Neuronal stem cell (in vitro differentiated cells): ENCODE data around the gene TBC1D5.

Experiments used
- DNase-seq: peaks from one replicate; pipeline ENCODE4 v3.0.0-alpha.2; 2013; ENCODE audit warnings: low spot score
- H2AFZ ChIP-seq: one replicate; pipeline ENCODE4 v1.6.1; 2013; ENCODE audit warnings: mild to moderate bottlenecking, low read length, inconsistent platforms
- H2AK5ac ChIP-seq: 2 replicates; pipeline ENCODE4 v1.6.1; 2013; ENCODE audit warnings: low read depth, mild to moderate bottlenecking, inconsistent platforms, low read length, moderate library complexity, mixed read lengths
- H2BK120ac ChIP-seq: 2 replicates; pipeline ENCODE4 v1.6.1; 2013; ENCODE audit warnings: low read depth, mild to moderate bottlenecking, inconsistent platforms, low read length, moderate library complexity, mixed read lengths
- H2BK12ac ChIP-seq: one replicate; pipeline ENCODE4 v1.6.1; 2013; ENCODE audit warnings: low read length, inconsistent platforms
- H2BK15ac ChIP-seq: 2 replicates; pipeline ENCODE4 v1.6.1; 2013; ENCODE audit warnings: mild to moderate bottlenecking, low read length, inconsistent platforms, mixed read lengths
- H2BK5ac ChIP-seq: one replicate; pipeline ENCODE4 v1.6.1; 2013; ENCODE audit warnings: inconsistent platforms, mild to moderate bottlenecking, low read length, moderate library complexity
- H3K14ac ChIP-seq: one replicate; pipeline ENCODE4 v1.6.1; 2013; ENCODE audit warnings: low read length, inconsistent platforms
- H3K18ac ChIP-seq: 2 replicates; pipeline ENCODE4 v1.6.1; 2013; ENCODE audit warnings: low read length, inconsistent platforms
- H3K23ac ChIP-seq: 2 replicates; pipeline ENCODE4 v1.6.1; 2013; ENCODE audit warnings: low read depth, mild to moderate bottlenecking, mixed read lengths, low read length, inconsistent platforms; ENCODE audit not compliant: poor library complexity
- H3K27ac ChIP-seq: replicated peaks from 3 replicates; pipeline ENCODE4 v1.5.1; 2013; ENCODE audit warnings: low read length, inconsistent platforms
- H3K27me3 ChIP-seq, 3 experiments: 2 replicates each; pipeline ENCODE4 v1.6.1; 2013; ENCODE audit warnings: low read length in 3 of 3, mild to moderate bottlenecking in 2 of 3, inconsistent platforms in 1 of 3, low read depth in 1 of 3, mixed read lengths in 1 of 3, moderate library complexity in 1 of 3; ENCODE audit not compliant: control insufficient read depth in 3 of 3, insufficient read depth in 3 of 3
- H3K36me3 ChIP-seq, 2 donors: replicated peaks in 1 of 2; 2 replicates each; pipeline ENCODE4 v1.6.1; 2013; ENCODE audit warnings: low read length in 2 of 2; ENCODE audit not compliant: control insufficient read depth in 2 of 2, insufficient read depth in 2 of 2
- H3K4ac ChIP-seq: 2 replicates; pipeline ENCODE4 v1.6.1; 2013; ENCODE audit warnings: inconsistent platforms, mild to moderate bottlenecking, low read length, moderate library complexity
- H3K4me1 ChIP-seq, 2 donors: 1 replicate in 1 of 2; 2 replicates in 1 of 2; pipeline ENCODE4 v1.6.1; 2013; ENCODE audit warnings: low read length in 2 of 2, low read depth in 1 of 2; ENCODE audit not compliant: control insufficient read depth in 2 of 2, insufficient read depth in 1 of 2
- H3K4me2 ChIP-seq: one replicate; pipeline ENCODE4 v1.6.1; 2013; ENCODE audit warnings: mild to moderate bottlenecking, low read length, inconsistent platforms; ENCODE audit not compliant: insufficient read depth, poor library complexity, severe bottlenecking
- H3K4me3 ChIP-seq, 2 donors: 2 replicates each; pipeline ENCODE4 v1.5.1; 2013; ENCODE audit warnings: low read length in 2 of 2, mild to moderate bottlenecking in 2 of 2, inconsistent platforms in 1 of 2, moderate library complexity in 1 of 2
- H3K79me1 ChIP-seq: one replicate; pipeline ENCODE4 v1.6.1; 2013; ENCODE audit warnings: low read depth, mild to moderate bottlenecking, inconsistent platforms, low read length, moderate library complexity
- H3K9ac ChIP-seq: one replicate; pipeline ENCODE4 v1.6.1; 2013; ENCODE audit warnings: mild to moderate bottlenecking, low read depth, low read length, inconsistent platforms; ENCODE audit not compliant: poor library complexity
- H3K9me3 ChIP-seq, 2 donors: replicated peaks in 1 of 2; 2 replicates each; pipeline versions ENCODE3 to v1.6.1; 2013; ENCODE audit warnings: low read length in 2 of 2, mild to moderate bottlenecking in 2 of 2, inconsistent platforms in 1 of 2, low read depth in 1 of 2, mixed read lengths in 1 of 2, moderate library complexity in 1 of 2; ENCODE audit not compliant: control insufficient read depth in 2 of 2, insufficient read depth in 1 of 2
- H4K8ac ChIP-seq: one replicate; pipeline ENCODE4 v1.6.1; 2013; ENCODE audit warnings: low read depth, mild to moderate bottlenecking, inconsistent platforms, low read length, moderate library complexity
- H4K91ac ChIP-seq: one replicate; pipeline ENCODE4 v1.6.1; 2013; ENCODE audit warnings: low read length, low read depth, mild to moderate bottlenecking, inconsistent platforms; ENCODE audit not compliant: poor library complexity
- WGBS, 2 donors: extraction: QIAGEN DNeasy Blood & Tissue Kit; methylation state at CpG; one replicate each; pipeline ENCODE4 v1.1.7; 2013; ENCODE audit warnings: missing lambda C conversion rate in 2 of 2, mixed read lengths in 1 of 2; ENCODE audit not compliant: insufficient read length in 2 of 2, insufficient replicate concordance in 1 of 2; ENCODE audit errors: extremely low coverage in 2 of 2; 5-methylcytosine and 5-hydroxymethylcytosine counted together

TBC1D5 gene

GRCh38 chr3:17182166-17182565 lies 560.3 kb downstream of the TBC1D5 start:
- Histone ChIP-seq H3K4me2 (no peak overlapping the region), H4K8ac (no peak overlapping the region), H3K79me1 (no peaks in the 10 kb centered on the region), H3K4ac (no peak overlapping the region), H3K4me1 (peaks cover 0 to 1% of the 10 kb centered on the region in 2 donors), H3K36me3 (peaks cover 0 to 9% of the 10 kb centered on the region in 2 donors), H3K27ac (no peak overlapping the region), H3K9me3 (no peaks in the 10 kb centered on the region), H3K18ac (no peak overlapping the region), H3K14ac (no peak overlapping the region), H3K9ac (no peak overlapping the region), H2BK15ac (no peak overlapping the region), H2BK12ac (no peak overlapping the region), H3K23ac (no peak overlapping the region), H2BK5ac (no peak overlapping the region), H3K27me3 (no peaks in the 10 kb centered on the region), H2AK5ac (no peak overlapping the region), H3K4me3 (no peak overlapping the region), H4K91ac (no peak overlapping the region), H2AFZ (no peak overlapping the region), H2BK120ac (no peak overlapping the region)
- no CpG with 5 or more reads among the region's 5 CpGs for WGBS, 2 donors
- DNase-seq: no peak

DNA sequence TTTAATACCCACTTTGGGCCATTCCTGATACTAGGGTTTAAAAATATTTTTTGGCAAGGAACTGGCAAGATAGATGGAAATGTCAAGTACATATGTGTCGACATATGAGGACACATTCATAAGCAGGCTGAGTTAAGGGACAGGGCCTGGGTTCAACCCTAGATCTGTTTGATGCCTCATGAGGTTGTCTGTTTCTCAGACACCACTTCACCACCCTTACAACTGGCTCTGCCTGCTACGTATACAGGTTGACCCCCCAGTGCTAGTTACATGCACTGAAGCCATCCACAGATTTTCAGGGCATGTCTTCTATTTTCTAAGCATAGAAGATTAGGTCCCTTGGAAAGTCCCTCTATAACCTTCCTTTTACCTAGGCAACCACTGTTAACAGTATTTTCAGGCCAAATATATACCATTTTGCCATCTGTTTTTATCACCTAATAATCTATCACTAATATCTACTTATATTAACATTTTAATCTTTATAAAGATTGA lies 561.0 kb downstream of the TBC1D5 start:
- H3K18ac ChIP-seq: no peak overlapping the region
- H2BK15ac ChIP-seq: no peak overlapping the region
- no peak overlapping the region for H3K4me2 ChIP-seq
- no peak overlapping the region for H3K4ac ChIP-seq
- no peak overlapping the region for H4K91ac ChIP-seq
- no peaks in the 10 kb centered on the region for H3K79me1 ChIP-seq
- no peak overlapping the region for H2AK5ac ChIP-seq
- no peak for DNase-seq
- H4K8ac ChIP-seq: no peak overlapping the region
- no peak overlapping the region for H2AFZ ChIP-seq
- H3K36me3 ChIP-seq: peaks cover 0 to 9% of the 10 kb centered on the region in 2 donors
- H3K14ac ChIP-seq: no peak overlapping the region
- H3K9me3 ChIP-seq: no peaks in the 10 kb centered on the region
- H3K27me3 ChIP-seq: no peaks in the 10 kb centered on the region
- H2BK5ac ChIP-seq: no peak overlapping the region
- H3K27ac ChIP-seq: no peak overlapping the region
- H3K9ac ChIP-seq: no peak overlapping the region
- H3K4me3 ChIP-seq: no peak overlapping the region
- no peak overlapping the region for H3K23ac ChIP-seq
- H3K4me1 ChIP-seq: peaks cover 0 to 1% of the 10 kb centered on the region in 2 donors
- no peak overlapping the region for H2BK12ac ChIP-seq
- no CpG with 5 or more reads among the region's 2 CpGs for WGBS, 2 donors
- H2BK120ac ChIP-seq: no peak overlapping the region

DNA sequence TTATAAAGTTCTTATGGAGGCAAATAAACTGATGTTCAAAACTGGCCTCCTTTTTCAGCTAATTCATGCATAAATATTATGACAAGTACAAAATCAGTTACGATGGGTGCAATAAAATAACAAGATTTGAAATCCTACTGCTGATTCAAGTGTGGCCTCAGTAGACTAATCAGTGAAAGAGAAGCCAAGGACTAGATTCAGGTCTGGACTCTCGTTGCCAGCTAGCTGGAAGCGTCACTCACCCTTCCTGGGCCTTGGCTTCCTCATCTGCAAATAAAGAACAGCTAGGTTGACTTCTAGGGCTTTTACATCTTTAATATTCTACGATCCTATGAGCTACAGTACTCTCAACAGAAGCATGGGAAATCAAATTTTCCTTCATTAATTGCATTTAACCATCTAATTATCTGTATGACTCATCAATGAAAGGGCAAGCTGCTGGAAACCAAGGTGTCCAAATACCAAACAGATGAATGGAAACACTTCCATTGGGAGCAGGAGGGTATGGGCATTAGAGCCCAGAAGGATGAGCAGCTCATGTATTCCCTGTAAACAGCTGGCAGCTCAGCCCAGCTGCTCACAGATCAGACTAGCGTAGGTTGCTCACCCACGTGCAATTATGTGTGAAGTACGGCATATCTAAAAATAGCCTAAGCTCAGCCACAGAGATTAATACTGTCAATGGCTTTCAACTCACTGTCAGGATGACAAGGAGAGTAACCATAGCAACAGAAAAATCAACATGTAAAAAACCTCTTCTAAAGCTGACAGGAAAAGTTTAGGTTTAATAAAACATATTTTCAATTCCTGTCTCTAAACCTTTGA lies 562.8 kb downstream of the TBC1D5 start:
- no peak overlapping the region for H3K18ac ChIP-seq
- peaks cover 0 to 9% of the 10 kb centered on the region in 2 donors for H3K36me3 ChIP-seq
- peaks cover 0 to 1% of the 10 kb centered on the region in 2 donors for H3K4me1 ChIP-seq
- H2BK12ac ChIP-seq: no peak overlapping the region
- H3K4ac ChIP-seq: no peak overlapping the region
- no peak overlapping the region for H4K8ac ChIP-seq
- H2AFZ ChIP-seq: no peak overlapping the region
- H2BK15ac ChIP-seq: no peak overlapping the region
- DNase-seq: no peak
- no peak overlapping the region for H2BK5ac ChIP-seq
- no peak overlapping the region for H3K9ac ChIP-seq
- H3K9me3 ChIP-seq: no peaks in the 10 kb centered on the region
- no peak overlapping the region for H2AK5ac ChIP-seq
- WGBS, 2 donors: no CpG with 5 or more reads among the region's 7 CpGs
- H3K27me3 ChIP-seq: no peaks in the 10 kb centered on the region
- H4K91ac ChIP-seq: no peak overlapping the region
- H3K27ac ChIP-seq: no peak overlapping the region
- no peak overlapping the region for H2BK120ac ChIP-seq
- no peak overlapping the region for H3K23ac ChIP-seq
- no peak overlapping the region for H3K14ac ChIP-seq
- H3K4me3 ChIP-seq: no peak overlapping the region
- no peaks in the 10 kb centered on the region for H3K79me1 ChIP-seq
- no peak overlapping the region for H3K4me2 ChIP-seq

DNA sequence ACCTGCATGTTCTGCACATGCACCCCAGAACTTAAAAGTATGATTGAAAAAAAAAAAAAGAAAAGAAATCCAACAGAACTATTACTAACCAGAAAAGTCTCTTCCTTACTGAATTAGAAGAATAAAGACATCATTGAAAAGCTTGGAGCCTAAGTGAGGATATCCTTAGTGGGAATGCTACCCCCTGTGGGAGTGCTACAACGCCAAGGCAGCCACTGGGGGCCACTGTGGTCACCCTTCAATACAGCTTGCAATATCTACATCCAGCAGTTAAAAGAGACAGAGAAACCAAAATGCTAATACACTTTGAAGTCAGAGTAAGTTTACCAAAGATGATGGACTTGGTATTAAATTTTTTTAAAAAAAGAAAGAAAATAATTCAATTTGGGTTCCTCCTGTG lies 565.7 kb downstream of the TBC1D5 start:
- no peak overlapping the region for H3K4ac ChIP-seq
- no peaks in the 10 kb centered on the region for H3K79me1 ChIP-seq
- H4K91ac ChIP-seq: no peak overlapping the region
- H3K4me2 ChIP-seq: no peak overlapping the region
- no peak overlapping the region for H2BK120ac ChIP-seq
- no peak overlapping the region for H3K14ac ChIP-seq
- H3K36me3 ChIP-seq: no peaks in the 10 kb centered on the region
- H3K27ac ChIP-seq: no peak overlapping the region
- WGBS, 2 donors: no CpG with 5 or more reads among the region's 1 CpG
- H3K9me3 ChIP-seq: no peaks in the 10 kb centered on the region
- no peak overlapping the region for H2AFZ ChIP-seq
- no peak overlapping the region for H3K23ac ChIP-seq
- no peak overlapping the region for H2AK5ac ChIP-seq
- no peak overlapping the region for H2BK5ac ChIP-seq
- H3K4me1 ChIP-seq: peaks cover 0 to 2% of the 10 kb centered on the region in 2 donors
- no peaks in the 10 kb centered on the region for H3K27me3 ChIP-seq
- no peak overlapping the region for H2BK15ac ChIP-seq
- H3K18ac ChIP-seq: no peak overlapping the region
- no peak overlapping the region for H3K4me3 ChIP-seq
- no peak for DNase-seq
- no peak overlapping the region for H2BK12ac ChIP-seq
- H3K9ac ChIP-seq: no peak overlapping the region
- H4K8ac ChIP-seq: no peak overlapping the region
